T-helper 2 cell treated with Interferon-gamma antibody and Interleukin-4, amounts not matched to agents 5 μg/mL and 100 μg/mL, for 36 hours (primary cell): ENCODE measurements around the gene PDGFC.

ENCODE experiments used
- DNase-seq: peaks from one replicate; pipeline ENCODE4 v3.0.0; 2021; ENCODE audit warnings: low spot score
- H3K27ac Mint-ChIP-seq: one replicate; pipeline ENCODE4 v1.8.0; 2021; ENCODE audit warnings: mild to moderate bottlenecking, mixed read lengths
- H3K27me3 Mint-ChIP-seq: one replicate; pipeline ENCODE4 v1.8.0; 2021; ENCODE audit warnings: low read depth, mixed read lengths
- H3K36me3 Mint-ChIP-seq: one replicate; pipeline ENCODE4 v1.8.0; 2021; ENCODE audit warnings: low read depth, mixed read lengths
- H3K4me1 Mint-ChIP-seq: one replicate; pipeline ENCODE4 v1.8.0; 2021; ENCODE audit warnings: low read depth, mixed read lengths
- H3K4me3 Mint-ChIP-seq: one replicate; pipeline ENCODE4 v1.8.0; 2022; ENCODE audit warnings: mild to moderate bottlenecking, moderate library complexity, mixed read lengths
- H3K9me3 Mint-ChIP-seq: one replicate; pipeline ENCODE4 v1.8.0; 2021; ENCODE audit warnings: mixed read lengths

The PDGFC gene

DNA sequence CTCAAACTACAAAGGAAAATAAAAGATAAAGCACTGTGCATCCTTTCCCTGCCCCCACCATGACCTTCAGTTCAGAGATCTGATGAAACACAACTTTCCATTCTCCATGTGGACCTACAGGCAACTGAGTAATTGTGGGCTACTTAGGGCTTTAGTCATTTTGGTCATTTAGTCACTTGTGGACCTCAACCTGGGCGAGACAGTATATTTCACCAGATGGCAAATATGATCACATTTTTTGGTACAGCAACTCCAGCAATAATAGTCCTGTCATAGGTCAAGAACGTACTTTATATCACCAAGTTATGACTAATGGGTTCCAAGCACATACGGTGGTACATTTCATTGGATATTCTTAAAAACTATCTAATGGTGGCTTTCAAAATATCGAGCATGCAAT is 141.2 kb downstream of the PDGFC start:
- no peaks in the 10 kb centered on the region for H3K36me3 Mint-ChIP-seq
- no peaks in the 10 kb centered on the region for H3K9me3 Mint-ChIP-seq
- DNase-seq: no peak
- H3K4me3 Mint-ChIP-seq: no peak overlapping the region
- H3K27ac Mint-ChIP-seq: no peak overlapping the region
- no peaks in the 10 kb centered on the region for H3K4me1 Mint-ChIP-seq
- H3K27me3 Mint-ChIP-seq: no peaks in the 10 kb centered on the region

DNA sequence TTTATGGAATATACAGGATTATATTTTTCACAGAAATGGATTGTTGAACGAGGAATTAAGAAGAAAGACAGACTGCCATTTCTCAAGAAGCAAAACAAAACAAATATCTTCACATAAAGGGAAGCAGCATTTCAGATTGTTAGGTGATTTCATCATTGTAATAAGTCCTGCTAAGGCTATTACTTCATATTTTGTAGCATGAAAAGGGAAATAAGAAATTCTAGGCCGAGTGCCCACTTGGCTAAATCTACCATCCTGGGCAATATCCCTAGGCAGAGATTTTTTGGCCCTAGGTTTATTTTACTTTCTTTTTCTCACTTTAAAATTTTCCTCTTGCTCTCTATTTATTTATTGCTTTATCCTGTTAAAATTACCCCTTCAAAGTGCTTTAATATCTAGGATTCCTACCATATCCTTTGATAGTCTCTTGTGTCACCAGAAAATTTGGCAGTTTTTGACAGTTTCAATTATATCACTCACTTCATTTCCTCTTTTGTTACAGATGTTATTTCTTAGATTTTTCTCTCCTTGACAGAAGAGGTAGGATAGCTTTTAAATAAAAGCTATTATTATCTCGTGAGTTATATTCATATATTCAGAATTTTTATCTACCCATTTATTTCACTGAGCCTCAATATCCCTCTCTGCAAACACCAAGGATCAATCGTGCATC is 142.3 kb downstream of the PDGFC start:
- no peaks in the 10 kb centered on the region for H3K36me3 Mint-ChIP-seq
- H3K4me1 Mint-ChIP-seq: no peaks in the 10 kb centered on the region
- no peaks in the 10 kb centered on the region for H3K9me3 Mint-ChIP-seq
- no peak overlapping the region for H3K4me3 Mint-ChIP-seq
- no peak overlapping the region for H3K27ac Mint-ChIP-seq
- no peak for DNase-seq
- H3K27me3 Mint-ChIP-seq: no peaks in the 10 kb centered on the region

DNA sequence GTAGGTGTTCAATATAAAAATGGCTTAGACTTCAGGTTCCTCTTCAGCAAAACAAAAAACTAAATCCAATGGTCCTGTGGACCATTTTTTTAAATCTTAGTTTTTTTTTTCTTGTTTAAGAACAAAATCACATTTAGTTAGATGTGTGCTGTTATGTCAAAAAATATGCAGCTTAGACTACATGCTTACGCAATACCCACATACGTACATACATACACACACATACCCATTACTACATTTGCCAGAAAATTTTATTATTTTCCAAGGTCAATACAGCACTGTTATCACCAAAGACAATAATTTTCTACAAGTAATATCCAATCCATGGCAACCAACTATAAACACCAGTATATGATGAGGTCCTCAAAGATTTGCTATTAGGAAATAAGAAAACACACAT is 144.1 kb downstream of the PDGFC start:
- Mint-ChIP-seq H3K4me3 (no peak overlapping the region), H3K27me3 (no peaks in the 10 kb centered on the region), H3K4me1 (no peaks in the 10 kb centered on the region), H3K36me3 (no peaks in the 10 kb centered on the region), H3K27ac (no peak overlapping the region), H3K9me3 (no peaks in the 10 kb centered on the region)
- DNase-seq: no peak

DNA sequence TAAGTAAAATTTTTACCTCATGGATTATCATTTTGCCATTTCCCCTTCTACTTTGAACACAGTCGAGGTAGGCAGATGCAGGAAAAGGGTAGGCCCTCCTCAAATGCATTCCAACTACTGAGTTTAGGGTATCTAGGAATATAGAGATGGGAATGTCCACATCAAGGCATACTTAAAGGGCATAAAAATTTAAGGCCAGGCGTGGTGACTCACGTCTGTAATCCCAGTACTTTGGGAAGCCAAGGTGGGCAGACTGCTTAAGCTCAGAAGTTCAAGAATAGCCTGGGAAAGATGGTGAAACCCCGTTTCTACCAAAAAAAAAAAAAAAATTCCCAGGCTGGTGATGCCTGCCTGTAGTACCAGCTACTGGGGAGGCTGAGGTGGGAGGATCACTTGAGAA is 146.5 kb downstream of the PDGFC start:
- no peak overlapping the region for H3K27ac Mint-ChIP-seq
- no peaks in the 10 kb centered on the region for H3K9me3 Mint-ChIP-seq
- DNase-seq: no peak
- no peaks in the 10 kb centered on the region for H3K4me1 Mint-ChIP-seq
- no peak overlapping the region for H3K4me3 Mint-ChIP-seq
- H3K36me3 Mint-ChIP-seq: no peaks in the 10 kb centered on the region
- no peaks in the 10 kb centered on the region for H3K27me3 Mint-ChIP-seq

DNA sequence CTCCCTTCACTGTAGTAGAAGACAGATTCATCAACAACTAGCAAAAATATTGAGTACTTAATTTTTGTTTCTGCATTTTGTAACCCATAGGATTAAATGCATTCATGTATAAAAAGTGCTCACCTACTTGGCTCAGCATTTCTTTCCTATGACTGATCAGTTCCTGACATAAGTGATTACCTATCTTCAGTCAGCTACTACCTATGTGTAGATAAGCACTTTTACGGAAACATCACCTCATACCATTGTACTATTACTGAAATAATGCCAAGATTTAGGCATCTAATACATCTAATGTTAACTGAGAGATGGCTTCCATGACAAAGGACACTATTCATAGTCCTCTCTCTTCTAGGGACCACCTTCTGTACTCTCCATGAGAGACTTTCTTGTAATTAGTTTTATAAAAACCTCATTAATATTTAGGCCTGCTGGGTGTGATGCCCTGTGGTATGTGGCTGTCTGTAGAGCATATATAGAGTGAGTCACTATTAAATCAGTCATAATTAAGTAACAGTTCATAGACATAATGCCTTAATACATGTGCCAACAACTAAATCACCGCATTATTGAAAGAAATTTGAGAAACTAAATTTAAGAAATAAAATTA is 147.0 kb downstream of the PDGFC start:
- Mint-ChIP-seq H3K4me3 (no peak overlapping the region), H3K27me3 (no peaks in the 10 kb centered on the region), H3K9me3 (no peaks in the 10 kb centered on the region), H3K4me1 (no peaks in the 10 kb centered on the region), H3K36me3 (no peaks in the 10 kb centered on the region), H3K27ac (no peak overlapping the region)
- DNase-seq: no peak

DNA sequence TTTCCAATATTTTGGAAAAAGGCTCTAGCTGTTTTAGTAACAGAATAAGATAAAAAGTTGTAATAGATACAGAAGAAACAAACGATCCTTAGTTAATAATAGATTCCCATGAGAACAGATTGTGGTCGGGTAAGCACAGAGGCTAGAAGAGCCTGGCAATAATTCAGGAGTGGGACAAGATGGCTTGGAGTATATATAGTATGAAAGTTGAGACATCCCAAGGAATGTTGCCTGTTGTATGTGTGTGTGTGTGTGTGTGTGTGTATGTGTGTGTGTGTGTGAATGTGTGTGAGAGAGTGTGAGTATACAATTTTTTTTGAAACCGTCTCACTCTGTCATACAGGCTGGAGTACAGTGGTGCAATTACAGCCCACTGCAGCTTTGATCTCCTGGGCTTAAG is 150.7 kb downstream of the PDGFC start:
- H3K36me3 Mint-ChIP-seq: no peaks in the 10 kb centered on the region
- H3K9me3 Mint-ChIP-seq: no peaks in the 10 kb centered on the region
- no peaks in the 10 kb centered on the region for H3K27me3 Mint-ChIP-seq
- no peak for DNase-seq
- no peaks in the 10 kb centered on the region for H3K4me1 Mint-ChIP-seq
- H3K27ac Mint-ChIP-seq: no peak overlapping the region
- H3K4me3 Mint-ChIP-seq: no peak overlapping the region

DNA sequence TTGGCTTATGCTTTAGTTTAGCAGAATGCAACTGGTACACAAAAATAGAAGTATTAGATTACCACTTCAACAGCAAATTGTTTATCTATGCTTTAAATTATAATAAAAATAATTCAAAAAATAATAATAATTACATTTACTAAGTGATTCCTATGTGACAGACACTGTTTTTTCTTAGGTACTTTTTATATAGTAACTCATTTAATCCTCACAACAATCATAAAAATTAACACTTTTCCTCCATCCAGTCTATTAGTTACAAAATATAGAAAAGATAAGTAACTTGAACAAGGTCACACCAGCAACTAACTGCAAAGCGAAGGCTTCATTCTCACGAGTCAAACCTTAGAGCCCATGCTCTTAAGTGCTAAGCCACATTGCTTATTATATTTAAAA is 155.2 kb downstream of the PDGFC start:
- Mint-ChIP-seq H3K27me3 (no peaks in the 10 kb centered on the region), H3K36me3 (no peaks in the 10 kb centered on the region), H3K4me3 (no peak overlapping the region), H3K4me1 (no peaks in the 10 kb centered on the region), H3K9me3 (no peaks in the 10 kb centered on the region), H3K27ac (no peak overlapping the region)
- DNase-seq: no peak

DNA sequence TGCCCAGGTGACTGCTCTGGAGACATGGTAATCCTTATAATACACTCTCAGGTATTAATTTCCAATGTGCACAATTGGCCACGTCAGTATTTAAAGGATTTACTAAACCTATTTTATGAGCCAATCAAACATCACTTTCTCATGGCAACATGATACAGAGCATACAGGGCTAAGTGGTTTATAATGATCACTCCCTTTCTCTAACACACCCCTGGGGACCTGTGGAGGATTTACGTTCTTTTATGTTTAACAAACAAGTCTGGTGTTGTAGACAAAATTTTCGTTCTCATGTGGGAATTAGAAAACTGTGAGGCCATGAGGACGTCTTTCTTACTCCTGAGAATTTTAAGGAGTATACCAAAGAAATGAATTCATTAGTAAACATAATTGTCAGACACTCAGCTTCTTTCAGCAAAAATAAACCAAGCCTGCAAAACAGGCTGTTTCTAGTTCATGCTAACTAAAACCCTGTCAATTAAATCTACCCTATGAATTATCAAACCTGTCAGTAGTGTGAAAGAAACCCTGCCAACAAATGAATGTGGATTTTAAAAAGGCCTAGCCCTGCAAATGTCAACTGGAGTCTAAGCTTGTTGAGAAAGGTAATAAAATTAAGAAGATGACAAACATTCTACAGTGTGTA is 155.8 kb downstream of the PDGFC start:
- Mint-ChIP-seq H3K36me3 (no peaks in the 10 kb centered on the region), H3K4me1 (no peaks in the 10 kb centered on the region), H3K4me3 (no peak overlapping the region), H3K9me3 (no peaks in the 10 kb centered on the region), H3K27me3 (no peaks in the 10 kb centered on the region), H3K27ac (no peak overlapping the region)
- no peak for DNase-seq

DNA sequence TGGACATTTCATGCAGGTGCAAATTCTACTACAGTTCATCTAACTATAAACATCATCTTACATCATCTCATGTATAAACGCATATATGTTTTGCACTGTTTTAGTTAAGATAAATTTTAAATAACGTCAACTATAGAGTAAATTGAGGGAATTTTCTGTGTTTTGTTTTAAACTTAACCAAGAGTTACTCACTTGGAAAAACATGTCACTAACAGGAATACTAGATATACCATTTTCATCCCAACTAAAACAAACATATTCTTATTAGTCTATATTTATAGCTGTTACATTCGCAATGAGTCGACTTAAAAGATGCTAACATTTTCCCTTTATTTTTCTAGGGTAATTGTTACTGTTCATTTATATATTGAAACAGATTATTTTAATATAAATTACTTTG is 159.6 kb downstream of the PDGFC start:
- no peak for DNase-seq
- Mint-ChIP-seq H3K27me3 (no peaks in the 10 kb centered on the region), H3K4me3 (no peak overlapping the region), H3K4me1 (no peaks in the 10 kb centered on the region), H3K36me3 (no peaks in the 10 kb centered on the region), H3K27ac (no peak overlapping the region), H3K9me3 (no peaks in the 10 kb centered on the region)

DNA sequence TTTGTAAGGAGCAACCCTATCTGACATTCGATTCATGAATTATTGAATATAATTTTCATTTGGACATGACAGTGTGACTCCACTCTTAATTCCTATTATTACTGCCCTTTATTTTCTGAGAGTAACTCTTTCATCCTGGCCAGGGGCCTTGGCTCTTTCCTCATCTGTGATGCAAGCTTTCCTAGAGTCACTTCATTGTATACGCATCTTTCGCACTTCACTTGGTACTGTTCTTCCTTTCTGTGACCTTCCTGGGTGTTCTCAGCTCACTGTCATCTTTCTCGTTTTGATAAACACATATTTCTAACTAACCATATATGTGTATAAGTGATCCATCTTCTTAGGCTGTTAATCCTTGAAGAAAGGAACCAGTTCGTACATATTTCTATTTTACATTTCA is 160.3 kb downstream of the PDGFC start:
- Mint-ChIP-seq H3K27ac (no peak overlapping the region), H3K27me3 (no peaks in the 10 kb centered on the region), H3K36me3 (no peaks in the 10 kb centered on the region), H3K4me3 (no peak overlapping the region), H3K9me3 (no peaks in the 10 kb centered on the region), H3K4me1 (no peaks in the 10 kb centered on the region)
- no peak for DNase-seq

DNA sequence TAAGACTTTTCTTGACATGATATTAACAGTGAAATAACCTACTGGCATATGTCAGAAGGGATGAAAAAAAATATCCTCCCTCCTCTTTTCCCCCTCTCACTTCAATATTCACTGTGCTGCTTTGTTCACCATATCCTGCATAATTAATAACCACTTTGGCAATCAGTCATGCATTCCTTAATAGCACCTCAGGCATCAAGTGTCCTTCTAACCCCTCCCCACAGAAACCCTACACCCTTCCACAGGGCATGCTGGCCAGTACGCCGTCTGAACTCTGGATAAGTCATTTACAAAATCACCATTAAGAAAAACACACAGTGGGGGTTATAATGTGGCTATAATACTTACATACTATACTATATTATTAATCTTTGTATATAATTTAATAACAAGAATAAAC is 165.9 kb downstream of the PDGFC start:
- no peaks in the 10 kb centered on the region for H3K4me1 Mint-ChIP-seq
- no peak overlapping the region for H3K4me3 Mint-ChIP-seq
- no peaks in the 10 kb centered on the region for H3K9me3 Mint-ChIP-seq
- H3K27me3 Mint-ChIP-seq: no peaks in the 10 kb centered on the region
- H3K27ac Mint-ChIP-seq: no peak overlapping the region
- DNase-seq: no peak
- H3K36me3 Mint-ChIP-seq: no peaks in the 10 kb centered on the region

DNA sequence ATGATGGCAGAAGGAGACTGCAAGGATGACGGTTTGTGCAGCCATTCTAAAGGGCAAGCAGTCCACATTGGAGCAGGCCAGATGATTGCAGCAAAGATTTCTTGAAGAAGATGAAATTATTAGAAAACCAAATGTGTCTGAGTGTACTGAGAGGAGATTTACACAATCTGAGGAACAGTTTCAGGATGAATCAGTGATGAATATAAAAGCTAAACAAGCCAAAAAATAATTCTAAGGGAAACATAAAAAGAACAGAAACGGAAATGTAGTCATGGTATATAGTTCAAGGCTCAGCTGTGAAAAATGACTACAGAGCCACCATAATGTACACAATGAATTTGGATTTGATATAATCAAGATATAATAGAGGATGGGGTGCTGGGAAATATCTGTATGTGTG is 168.5 kb downstream of the PDGFC start:
- no peaks in the 10 kb centered on the region for H3K9me3 Mint-ChIP-seq
- no peak overlapping the region for H3K27ac Mint-ChIP-seq
- no peak overlapping the region for H3K4me3 Mint-ChIP-seq
- no peaks in the 10 kb centered on the region for H3K27me3 Mint-ChIP-seq
- no peaks in the 10 kb centered on the region for H3K36me3 Mint-ChIP-seq
- H3K4me1 Mint-ChIP-seq: no peaks in the 10 kb centered on the region
- DNase-seq: no peak

DNA sequence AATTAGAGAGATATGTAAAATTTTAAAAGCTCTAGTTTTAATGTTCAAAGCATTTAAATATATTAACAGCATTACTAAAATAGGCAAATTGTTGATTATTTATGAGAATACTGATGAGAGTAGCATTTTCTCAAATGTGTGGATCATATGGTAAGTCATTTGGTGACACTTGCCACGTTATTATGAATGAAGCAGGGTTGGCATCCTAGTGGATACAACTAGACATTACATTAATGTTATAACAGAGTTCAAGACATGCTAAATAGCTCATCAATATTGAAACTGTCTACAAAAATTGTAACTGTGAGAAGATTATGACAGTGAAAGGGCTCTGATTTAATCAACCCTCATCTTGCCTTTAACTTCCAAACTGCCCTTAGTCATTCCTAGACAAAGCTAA is 171.1 kb downstream of the PDGFC start:
- Mint-ChIP-seq H3K4me1 (no peaks in the 10 kb centered on the region), H3K27ac (no peak overlapping the region), H3K4me3 (no peak overlapping the region), H3K9me3 (no peaks in the 10 kb centered on the region), H3K27me3 (no peaks in the 10 kb centered on the region), H3K36me3 (no peaks in the 10 kb centered on the region)
- no peak for DNase-seq

DNA sequence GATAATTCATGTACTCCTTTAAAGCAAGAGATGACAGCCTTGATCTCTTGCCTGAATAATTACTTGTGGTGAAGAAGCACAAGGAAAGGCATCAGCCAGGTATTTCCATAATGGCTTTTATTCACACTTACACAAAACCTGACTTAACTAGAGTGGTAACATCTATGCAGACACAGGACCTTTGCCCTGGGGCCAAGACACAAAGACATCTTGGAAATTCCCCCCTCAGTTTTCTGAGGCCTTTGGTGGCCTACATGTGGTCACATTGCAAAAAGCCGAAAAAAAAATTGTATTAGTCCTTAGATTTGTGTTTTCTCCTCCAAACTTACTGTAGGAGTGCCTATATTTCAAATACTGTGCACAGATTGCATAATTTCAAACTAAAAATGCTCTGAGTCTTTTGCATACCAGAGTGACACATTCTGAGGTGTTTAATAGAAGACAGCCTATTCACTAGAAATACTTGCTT is 172.4 kb downstream of the PDGFC start:
- Mint-ChIP-seq H3K9me3 (no peaks in the 10 kb centered on the region), H3K27me3 (no peaks in the 10 kb centered on the region), H3K36me3 (no peaks in the 10 kb centered on the region), H3K4me3 (no peak overlapping the region), H3K27ac (no peak overlapping the region), H3K4me1 (no peaks in the 10 kb centered on the region)
- no peak for DNase-seq

DNA sequence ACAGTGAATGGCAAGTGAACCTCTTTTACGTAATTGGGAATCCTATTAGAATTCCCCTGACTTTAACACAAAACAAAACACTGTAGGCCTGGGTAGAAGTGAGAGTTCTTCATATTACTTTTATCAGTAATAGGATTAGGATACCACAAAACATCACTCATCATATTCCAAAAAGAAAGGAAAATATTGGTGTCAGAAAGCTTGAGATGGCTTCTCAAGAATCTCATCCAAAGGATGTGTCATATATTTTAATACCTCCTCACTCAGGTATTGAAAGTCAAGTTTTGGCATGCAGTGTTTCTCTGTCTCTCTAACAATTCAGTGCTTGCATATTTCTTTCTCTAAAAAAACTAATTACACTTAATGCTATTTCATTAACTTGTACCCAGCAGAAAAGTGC is 173.2 kb downstream of the PDGFC start:
- no peaks in the 10 kb centered on the region for H3K27me3 Mint-ChIP-seq
- H3K9me3 Mint-ChIP-seq: no peaks in the 10 kb centered on the region
- H3K36me3 Mint-ChIP-seq: no peaks in the 10 kb centered on the region
- no peak overlapping the region for H3K4me3 Mint-ChIP-seq
- no peak overlapping the region for H3K27ac Mint-ChIP-seq
- H3K4me1 Mint-ChIP-seq: no peaks in the 10 kb centered on the region
- no peak for DNase-seq
